Choroid plexus epithelial cell (primary cell): ENCODE measurements around the gene MICAL1.
A peak's percentile ranks its signal among the peaks of the same experiment; 100 is the strongest.

Experiments
- DNase-seq: peaks from one replicate; pipeline ENCODE4 v3.0.0-alpha.2; 2010; ENCODE audit warnings: low read depth
- H3K4me3 ChIP-seq: 2 replicates; pipeline ENCODE4 v1.5.1; 2011; ENCODE audit warnings: low read depth, mild to moderate bottlenecking, control low read depth, low read length, moderate library complexity
- CTCF ChIP-seq: conservative IDR thresholded peaks from 2 replicates; pipeline ENCODE4 v1.5.1; 2011; ENCODE audit warnings: low read depth, mild to moderate bottlenecking, control low read depth, inconsistent platforms, low read length, moderate library complexity

MICAL1 gene

DNA sequence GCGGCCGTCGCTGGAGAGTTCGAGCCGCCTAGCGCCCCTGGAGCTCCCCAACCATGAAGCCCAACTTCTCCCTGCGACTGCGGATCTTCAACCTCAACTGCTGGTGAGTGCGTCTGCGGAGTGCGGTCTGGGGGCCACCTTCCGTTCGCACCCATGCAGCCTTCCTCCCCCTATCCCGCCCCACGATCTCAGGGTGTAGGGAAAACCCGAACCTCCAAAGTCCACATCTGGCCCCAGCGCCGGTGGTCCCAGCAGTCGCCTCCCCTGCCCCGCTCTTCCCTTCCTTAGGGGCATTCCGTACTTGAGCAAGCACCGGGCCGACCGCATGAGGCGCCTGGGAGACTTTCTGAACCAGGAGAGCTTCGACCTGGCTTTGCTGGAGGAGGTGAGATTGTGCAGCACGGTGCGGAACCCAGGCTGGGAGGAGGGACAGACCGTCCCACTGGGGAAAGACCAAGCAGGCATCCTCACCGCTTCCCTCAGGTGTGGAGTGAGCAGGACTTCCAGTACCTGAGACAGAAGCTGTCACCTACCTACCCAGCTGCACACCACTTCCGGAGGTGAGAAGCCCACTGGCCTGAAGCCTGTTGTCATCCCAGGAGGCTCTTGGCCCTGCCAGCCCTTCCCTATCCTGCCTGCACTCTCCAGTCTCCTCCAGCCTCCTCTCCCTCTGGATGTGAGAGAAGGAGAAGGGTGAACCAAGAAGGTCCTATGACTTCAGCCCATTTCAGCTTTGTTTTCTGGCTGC is 14.3 kb downstream of the MICAL1 start:
- DNase-seq = peak; percentile 72
- TF ChIP-seq CTCF = peak; percentile 37
- peak overlapping the region; percentile 83 for H3K4me3 ChIP-seq

GRCh38 chr6:109440331-109441068 is 15.1 kb downstream of the MICAL1 start, which contains the start of the genes PPIL6 and SMPD2:
PPIL6 (minus strand) TSS chr6:109440628; CDS start chr6:109440590, 38 bp downstream.
SMPD2 (plus strand) TSS chr6:109440724; CDS start chr6:109441122, 398 bp downstream.
- peak; percentile 18 for TF ChIP-seq CTCF
- DNase-seq = peak; percentile 91
- peak within 1 kb of the TSS; percentile 83 for H3K4me3 ChIP-seq

GRCh38 chr6:109436041-109436440 is 19.5 kb downstream of the MICAL1 start:
- DNase-seq = no peak
- H3K4me3 ChIP-seq = no peak overlapping the region
- TF ChIP-seq CTCF = no peak

DNA sequence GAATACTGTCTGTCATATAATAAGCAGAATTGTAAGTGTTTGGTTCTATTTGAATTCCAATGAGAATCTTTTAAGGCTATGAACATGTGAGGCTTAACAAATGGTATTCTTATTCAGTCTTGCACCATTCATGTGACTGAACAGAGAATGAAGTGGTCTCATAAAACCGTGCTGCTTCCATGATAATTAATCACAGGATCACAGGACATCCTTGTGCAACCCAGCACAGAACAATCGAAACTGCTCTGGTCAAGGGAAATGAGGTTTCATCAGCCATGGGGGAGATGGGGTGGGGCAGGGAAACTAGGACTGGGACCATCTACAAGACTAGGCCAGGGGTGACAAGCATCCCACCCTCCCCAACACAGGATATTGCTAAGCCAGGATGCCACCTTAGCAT is 21.1 kb downstream of the MICAL1 start:
- no peak for TF ChIP-seq CTCF
- DNase-seq = no peak

DNA sequence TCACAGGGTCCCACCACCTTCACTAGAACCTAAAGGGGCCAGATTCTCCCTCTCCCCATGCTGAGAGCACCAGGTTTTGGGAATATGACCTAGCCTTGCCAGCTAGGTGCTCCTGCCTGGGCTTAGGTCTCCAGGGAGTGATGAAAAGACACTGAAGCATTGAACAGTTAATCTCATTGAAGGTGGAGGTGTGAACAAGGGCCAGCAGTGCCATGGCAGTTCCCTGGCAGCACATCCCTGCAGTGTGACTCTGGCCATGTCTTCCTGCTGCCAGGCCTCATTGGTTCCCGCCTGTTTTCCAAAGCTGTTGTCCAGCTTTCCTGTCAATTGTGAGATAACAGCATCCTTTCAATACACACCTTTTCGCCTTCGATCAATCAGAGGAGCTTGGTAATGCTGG is 26.1 kb downstream of the MICAL1 start:
- no peak for DNase-seq
- no peak for TF ChIP-seq CTCF
- no peak overlapping the region for H3K4me3 ChIP-seq

More for the DNA sequence above, 21.1 kb downstream of the MICAL1 start:
- H3K4me3 ChIP-seq = no peak overlapping the region

GRCh38 chr6:109428889-109429477 is 26.6 kb downstream of the MICAL1 start:
- no peak overlapping the region for H3K4me3 ChIP-seq
- no peak for TF ChIP-seq CTCF
- peak; percentile 30 for DNase-seq
